Right atrium auricular region (tissue), 2 donors: ENCODE data around the gene GALNT3. TPM values are rescaled to one million over a fixed set of nuclear protein-coding genes. Genes with fewer than 3 reads are reported as not detected.

Source experiments
- DNase-seq: peaks from one replicate; pipeline ENCODE4 v3.0.0-alpha.2; 2019; ENCODE audit warnings: low spot score
- H3K27ac ChIP-seq, 2 donors: fragments of 200-600 bp; sonication (generic); 1 replicate in 1 of 2; 2 replicates in 1 of 2; pipeline ENCODE4 v1.5.1; 2016 to 2019
- H3K27me3 ChIP-seq, 2 donors: fragments of 200-600 bp; sonication (generic); one replicate each; pipeline versions ENCODE4 v1.5.1 to v1.6.0; 2017 to 2019
- H3K36me3 ChIP-seq: fragments of 200-600 bp; sonication (generic); one replicate; pipeline ENCODE4 v1.5.1; 2016
- H3K4me1 ChIP-seq, 2 donors: fragments of 200-600 bp; sonication (generic); one replicate each; pipeline versions ENCODE4 v1.5.1 to v1.6.0; 2017 to 2019
- H3K4me3 ChIP-seq, 2 donors: fragments of 200-600 bp; sonication (generic); 1 replicate in 1 of 2; 2 replicates in 1 of 2; pipeline ENCODE4 v1.5.1; 2017 to 2019; ENCODE audit warnings: mild to moderate bottlenecking in 1 of 2, moderate library complexity in 1 of 2
- H3K9me3 ChIP-seq, 2 donors: fragments of 200-600 bp; sonication (generic); one replicate each; pipeline ENCODE4 v1.5.1; 2019
- total RNA-seq, 2 donors: library from RNA; depleted of rRNA; stranded (reverse); fragments of >200 nt; gene quantifications; one replicate each; pipeline ENCODE4 v1.1.0, GENCODE V29; 2016
- TF ChIP-seq, protein P1 (sequence below), 2 donors: fragments of 200-600 bp; sonication (generic); IDR thresholded peaks; one replicate each; pipeline ENCODE4 v1.5.1; 2019; ENCODE audit warnings: antibody characterized with exemption in 2 of 2

The GALNT3 gene
- total RNA-seq, 2 donors from 2014 or later = 0.11 to 0.47 TPM

DNA sequence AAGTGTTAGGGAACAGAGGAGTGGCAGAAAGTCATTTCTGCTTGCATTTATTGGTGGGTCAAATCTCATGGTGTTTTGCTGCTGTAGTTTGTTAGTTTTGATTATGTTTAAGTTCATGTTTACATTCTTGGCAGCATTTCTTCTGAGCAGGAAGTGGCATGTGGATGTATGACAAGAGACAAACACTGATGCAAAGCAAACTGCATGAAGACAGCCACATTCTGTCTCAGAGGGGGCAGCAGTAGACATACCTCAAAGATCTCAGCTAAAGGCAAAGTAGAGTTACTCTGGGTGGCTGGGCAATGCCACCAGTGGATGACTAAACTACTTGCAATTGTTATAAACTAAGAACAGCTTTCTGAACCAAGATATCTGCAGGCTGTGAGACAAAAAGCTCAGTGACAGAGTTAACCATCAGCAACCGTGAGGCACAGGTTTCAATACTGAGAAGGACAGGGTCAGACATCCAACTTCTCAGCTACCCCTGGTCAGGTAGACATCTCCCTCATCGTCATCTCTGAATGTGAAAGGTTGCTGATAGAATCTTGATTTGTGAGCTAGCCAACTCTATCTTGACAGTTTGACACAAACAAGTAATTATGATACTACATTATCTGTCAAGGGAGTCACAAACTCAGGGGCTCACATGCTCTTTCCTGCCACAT lies 16.4 kb downstream of the GALNT3 start:
- TF ChIP-seq, protein P1, sequence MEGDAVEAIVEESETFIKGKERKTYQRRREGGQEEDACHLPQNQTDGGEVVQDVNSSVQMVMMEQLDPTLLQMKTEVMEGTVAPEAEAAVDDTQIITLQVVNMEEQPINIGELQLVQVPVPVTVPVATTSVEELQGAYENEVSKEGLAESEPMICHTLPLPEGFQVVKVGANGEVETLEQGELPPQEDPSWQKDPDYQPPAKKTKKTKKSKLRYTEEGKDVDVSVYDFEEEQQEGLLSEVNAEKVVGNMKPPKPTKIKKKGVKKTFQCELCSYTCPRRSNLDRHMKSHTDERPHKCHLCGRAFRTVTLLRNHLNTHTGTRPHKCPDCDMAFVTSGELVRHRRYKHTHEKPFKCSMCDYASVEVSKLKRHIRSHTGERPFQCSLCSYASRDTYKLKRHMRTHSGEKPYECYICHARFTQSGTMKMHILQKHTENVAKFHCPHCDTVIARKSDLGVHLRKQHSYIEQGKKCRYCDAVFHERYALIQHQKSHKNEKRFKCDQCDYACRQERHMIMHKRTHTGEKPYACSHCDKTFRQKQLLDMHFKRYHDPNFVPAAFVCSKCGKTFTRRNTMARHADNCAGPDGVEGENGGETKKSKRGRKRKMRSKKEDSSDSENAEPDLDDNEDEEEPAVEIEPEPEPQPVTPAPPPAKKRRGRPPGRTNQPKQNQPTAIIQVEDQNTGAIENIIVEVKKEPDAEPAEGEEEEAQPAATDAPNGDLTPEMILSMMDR (IDR thresholded peaks at IDR 0.05) = no peak
- H3K9me3 ChIP-seq = peaks cover 4 to 12% of the 10 kb centered on the region in 2 donors

DNA sequence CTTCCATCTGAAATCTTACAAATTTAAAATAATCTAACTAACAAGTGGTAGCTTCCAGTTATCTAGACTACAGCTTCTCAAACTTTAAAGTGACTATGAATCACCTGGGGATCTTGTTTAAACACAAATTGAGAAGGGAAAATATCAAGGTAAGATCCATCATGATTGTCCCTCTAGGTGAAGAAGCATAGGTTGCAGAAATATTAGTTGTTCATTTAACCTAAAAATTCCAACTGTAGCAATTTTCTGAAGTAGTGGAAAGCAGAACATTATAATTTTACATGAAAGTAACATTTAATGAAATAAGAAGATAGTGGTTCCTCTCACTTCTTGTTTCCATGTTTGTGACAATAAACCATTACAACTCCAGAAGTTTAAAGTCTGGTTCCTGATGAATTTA lies 17.3 kb downstream of the GALNT3 start:
- Histone ChIP-seq H3K27ac (no peak overlapping the region), H3K4me3 (no peak overlapping the region)
- no peak for DNase-seq

More for the DNA sequence above, 16.4 kb downstream of the GALNT3 start:
- H3K27me3 ChIP-seq = no peaks in the 10 kb centered on the region
- DNase-seq = no peak
- no peak overlapping the region for H3K27ac ChIP-seq
- H3K4me3 ChIP-seq = no peak overlapping the region
- H3K36me3 ChIP-seq = no peaks in the 10 kb centered on the region
- no peaks in the 10 kb centered on the region for H3K4me1 ChIP-seq

DNA sequence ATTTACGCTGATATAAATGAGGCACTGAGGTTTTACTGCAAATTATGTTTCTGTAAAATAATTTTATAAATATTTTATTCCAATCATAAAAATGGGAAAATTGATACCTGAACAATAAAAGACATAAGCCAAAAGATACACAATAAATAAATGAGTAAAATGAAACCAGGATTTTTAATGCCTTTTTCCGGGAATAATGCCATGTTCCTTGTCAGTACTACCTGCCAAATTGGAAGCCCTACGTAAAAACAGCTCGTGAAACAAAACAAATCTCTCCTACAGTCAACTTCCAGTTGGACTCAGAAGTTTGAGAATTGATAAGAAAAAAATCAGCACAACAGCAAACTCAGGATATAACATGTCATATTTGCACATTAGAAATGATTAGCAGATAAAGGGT lies 18.0 kb downstream of the GALNT3 start:
- no peak for DNase-seq
- Histone ChIP-seq H3K4me1 (no peaks in the 10 kb centered on the region), H3K27ac (no peak overlapping the region), H3K36me3 (no peaks in the 10 kb centered on the region), H3K9me3 (peaks cover 4 to 12% of the 10 kb centered on the region in 2 donors), H3K4me3 (no peak overlapping the region), H3K27me3 (no peaks in the 10 kb centered on the region)
- TF ChIP-seq, protein P1 (IDR thresholded peaks at IDR 0.05) = no peak

More for the DNA sequence above, 17.3 kb downstream of the GALNT3 start:
- H3K9me3 ChIP-seq = peaks cover 4 to 12% of the 10 kb centered on the region in 2 donors
- H3K27me3 ChIP-seq = no peaks in the 10 kb centered on the region
- TF ChIP-seq, protein P1 (IDR thresholded peaks at IDR 0.05) = no peak
- H3K4me1 ChIP-seq = no peaks in the 10 kb centered on the region
- H3K36me3 ChIP-seq = no peaks in the 10 kb centered on the region

DNA sequence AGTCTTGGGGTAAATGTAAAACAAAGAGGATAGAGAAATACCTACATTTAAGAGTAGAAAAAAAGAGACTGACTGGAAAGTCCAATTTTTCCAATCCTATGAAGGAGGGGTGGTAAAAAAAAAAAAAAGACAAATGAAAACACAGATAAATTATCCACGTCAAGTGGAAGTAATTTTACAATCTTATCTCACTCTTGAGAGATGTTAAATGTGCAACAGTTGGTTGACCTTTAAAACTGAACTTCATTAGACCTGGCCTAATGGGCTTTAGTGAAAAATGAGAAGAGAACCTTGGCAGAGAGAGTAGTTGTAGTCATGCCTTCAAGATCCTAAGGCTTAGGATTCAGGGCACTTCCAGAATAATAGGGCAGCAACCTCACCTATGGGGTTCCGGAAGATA lies 20.4 kb downstream of the GALNT3 start:
- Histone ChIP-seq H3K27me3 (no peaks in the 10 kb centered on the region), H3K4me3 (no peak overlapping the region), H3K27ac (no peak overlapping the region), H3K9me3 (peaks cover under 1 to 3% of the 10 kb centered on the region in 2 donors), H3K4me1 (no peaks in the 10 kb centered on the region), H3K36me3 (no peaks in the 10 kb centered on the region)
- TF ChIP-seq, protein P1 (IDR thresholded peaks at IDR 0.05) = no peak
- no peak for DNase-seq

DNA sequence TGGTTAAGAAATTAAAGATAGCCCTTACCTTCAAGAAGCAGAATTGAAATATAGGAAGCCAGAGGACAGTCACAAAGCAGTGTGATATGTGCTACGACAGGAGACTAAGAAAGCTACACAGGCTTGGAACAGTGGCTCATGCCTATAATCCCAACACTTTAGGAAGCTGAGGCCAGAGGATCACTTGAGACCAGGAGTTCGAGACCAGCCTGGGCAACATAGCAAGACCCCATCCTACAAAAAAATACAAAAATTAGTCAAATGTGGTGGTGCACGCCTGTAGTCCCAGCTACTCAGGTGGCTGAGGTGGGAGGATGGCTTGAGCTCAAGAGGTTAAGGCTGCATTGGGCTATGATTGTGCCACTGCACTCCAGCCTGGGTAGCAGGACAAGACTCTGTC lies 21.9 kb downstream of the GALNT3 start:
- Histone ChIP-seq H3K27me3 (no peaks in the 10 kb centered on the region), H3K9me3 (no peaks in the 10 kb centered on the region), H3K4me1 (no peaks in the 10 kb centered on the region), H3K27ac (no peak overlapping the region), H3K4me3 (no peak overlapping the region), H3K36me3 (no peaks in the 10 kb centered on the region)
- no peak for DNase-seq
- TF ChIP-seq, protein P1 (IDR thresholded peaks at IDR 0.05) = no peak
